HG03025 (cell line): ENCODE results near the gene PRKAG2.

ENCODE experiments used
- ATAC-seq: cut with Tn5 transposase; IDR thresholded peaks from one replicate; pipeline ENCODE4 v1.9.1; 2021; ENCODE audit warnings: mild to moderate bottlenecking, moderate library complexity; ENCODE audit not compliant: unreplicated experiment, low FRiP score

Gene PRKAG2

GRCh38 chr7:151704960-151705635 is 171.8 kb downstream of the PRKAG2 start:
- ATAC-seq = no peak

- ATAC-seq = no peak
Measured at GRCh38 chr7:151704299-151704959, 172.5 kb downstream of the PRKAG2 start.

DNA sequence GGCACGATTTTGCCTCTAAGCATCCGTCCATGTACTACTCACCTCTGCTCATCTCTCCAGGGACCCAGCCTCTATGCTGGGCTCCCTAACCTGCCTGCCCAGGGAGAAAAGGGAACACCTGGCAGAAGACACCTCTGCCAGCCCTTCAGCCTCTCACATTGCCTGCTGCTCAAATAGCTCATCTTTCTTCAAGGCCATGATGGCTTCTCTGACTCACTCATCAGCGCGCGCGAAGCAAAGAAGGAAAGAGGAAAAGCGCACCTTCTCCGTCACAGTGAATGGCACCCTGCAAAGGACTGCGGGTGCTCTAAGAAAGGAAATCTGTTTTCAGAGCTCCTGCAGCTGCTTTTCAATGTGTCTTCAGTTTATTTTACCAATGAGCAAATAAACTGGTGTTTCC is 174.0 kb downstream of the PRKAG2 start:
- ATAC-seq = no peak

GRCh38 chr7:151700586-151701165 is 176.2 kb downstream of the PRKAG2 start:
- no peak for ATAC-seq

GRCh38 chr7:151699928-151700319 is 177.0 kb downstream of the PRKAG2 start:
- ATAC-seq = no peak

DNA sequence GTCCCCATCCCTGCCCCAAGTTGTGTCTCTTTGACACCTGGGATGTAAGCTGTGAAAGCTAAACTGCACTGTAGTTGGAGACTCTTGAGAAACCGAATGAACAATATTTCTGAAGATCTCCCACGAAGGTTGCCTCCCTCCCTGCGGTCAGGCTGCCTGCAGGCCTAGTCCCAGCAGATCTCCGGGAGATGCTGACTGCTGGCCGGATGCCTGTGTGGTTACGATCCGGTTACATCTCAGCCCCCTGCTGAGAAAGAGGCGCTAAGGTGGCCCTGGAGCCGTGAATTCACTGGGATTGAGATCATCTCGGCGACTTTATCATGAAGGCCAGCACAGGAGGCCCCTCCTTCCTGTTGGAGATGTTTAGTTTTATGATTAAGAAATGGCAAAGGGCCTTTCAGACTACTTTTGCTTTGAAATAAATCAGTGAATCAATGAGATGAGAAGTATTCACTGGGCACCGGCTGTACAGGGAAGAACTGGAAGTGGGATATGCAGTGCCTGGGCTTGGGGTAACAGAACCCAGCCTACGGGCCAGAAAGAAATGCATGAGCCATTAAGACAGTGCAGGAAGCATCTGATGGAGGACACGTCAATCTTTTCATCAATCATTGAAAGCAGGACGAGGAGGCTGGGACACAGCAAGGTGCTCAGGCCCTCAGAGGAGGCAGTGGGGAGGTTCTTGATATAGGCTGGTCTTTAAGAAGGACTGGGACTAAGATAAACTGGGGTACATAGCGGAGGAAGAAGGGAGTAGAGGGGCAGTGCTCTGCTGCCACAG is 177.6 kb downstream of the PRKAG2 start:
- no peak for ATAC-seq

DNA sequence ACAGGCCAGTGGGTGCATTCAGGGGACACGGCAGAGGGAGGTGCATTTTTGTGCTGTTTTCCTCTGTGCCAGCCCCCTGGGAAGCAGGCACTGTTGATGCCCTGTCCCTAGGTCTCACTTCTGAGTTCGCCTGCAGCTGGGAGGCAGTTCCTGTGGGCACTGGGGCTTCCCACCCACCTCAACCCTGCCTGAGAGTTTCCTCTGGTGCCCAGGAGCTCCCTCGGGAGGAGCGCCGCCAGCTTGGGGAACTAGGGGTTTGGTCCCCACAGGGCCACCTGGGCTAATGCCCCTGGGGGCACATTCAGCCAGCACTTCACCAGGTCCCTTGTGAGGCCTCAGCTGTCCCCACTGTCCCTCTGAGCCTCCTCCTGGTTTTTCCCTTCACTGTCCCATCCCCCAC is 179.0 kb downstream of the PRKAG2 start:
- ATAC-seq = no peak

DNA sequence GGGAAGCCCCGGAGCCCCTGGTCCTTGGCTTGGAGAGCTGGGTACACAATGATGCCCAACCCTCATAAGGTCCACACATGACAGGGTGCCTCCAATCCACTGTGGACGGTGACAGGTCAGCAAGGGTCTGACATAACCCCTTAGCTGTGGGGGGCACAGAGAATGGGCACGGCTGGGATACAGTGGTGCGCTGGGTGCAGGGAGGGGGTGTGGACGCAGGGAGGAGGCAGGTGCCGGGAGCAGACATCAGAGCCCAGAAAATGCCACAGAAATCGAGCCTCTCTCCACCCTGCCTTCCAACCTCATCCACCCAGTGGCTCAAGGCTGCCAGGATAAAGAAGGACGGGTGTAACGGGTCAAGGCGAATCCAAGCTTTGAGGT is 179.4 kb downstream of the PRKAG2 start:
- ATAC-seq = no peak

DNA sequence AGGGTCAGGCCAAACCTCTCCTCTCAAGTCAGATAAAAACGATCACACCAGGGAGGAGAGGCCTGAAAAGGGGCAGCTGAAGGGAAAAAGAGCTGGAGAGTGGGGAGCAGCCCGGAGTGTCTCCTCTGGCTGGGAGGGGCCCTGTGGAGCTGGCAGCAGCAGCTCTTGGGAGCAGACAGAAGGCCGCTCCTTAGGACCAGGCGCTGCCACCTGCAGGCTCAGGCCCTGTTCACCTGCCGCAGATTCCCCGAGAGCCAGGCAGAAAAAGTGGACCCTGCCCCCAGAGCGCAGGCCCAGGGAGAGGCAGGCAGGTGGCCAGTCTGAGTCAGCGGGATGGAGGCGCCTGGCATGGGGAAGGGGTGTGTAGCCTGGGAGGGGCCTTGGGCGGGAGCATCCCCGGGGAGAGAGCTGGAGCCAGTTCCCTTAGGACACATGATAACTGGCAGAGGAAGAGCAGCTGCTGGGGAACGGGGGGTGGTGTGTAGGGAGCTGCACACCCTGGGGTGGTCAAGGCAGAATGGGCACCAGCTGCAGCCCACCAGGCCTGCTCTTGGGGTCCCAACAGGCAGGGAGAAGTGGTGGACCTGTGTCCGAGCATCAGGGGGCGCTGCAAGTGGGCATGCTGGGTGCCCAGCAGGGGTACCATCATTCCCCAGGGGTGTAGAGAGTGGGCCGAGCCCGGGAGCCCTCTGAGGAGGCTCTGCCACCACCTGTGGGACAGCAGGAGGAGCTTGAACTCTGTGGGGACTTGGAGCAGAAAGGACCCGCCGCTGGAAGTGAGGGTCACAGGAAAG is 180.0 kb downstream of the PRKAG2 start:
- no peak for ATAC-seq

GRCh38 chr7:151695951-151696541 is 180.9 kb downstream of the PRKAG2 start:
- ATAC-seq = no peak

GRCh38 chr7:151694828-151695580 is 181.9 kb downstream of the PRKAG2 start:
- no peak for ATAC-seq

DNA sequence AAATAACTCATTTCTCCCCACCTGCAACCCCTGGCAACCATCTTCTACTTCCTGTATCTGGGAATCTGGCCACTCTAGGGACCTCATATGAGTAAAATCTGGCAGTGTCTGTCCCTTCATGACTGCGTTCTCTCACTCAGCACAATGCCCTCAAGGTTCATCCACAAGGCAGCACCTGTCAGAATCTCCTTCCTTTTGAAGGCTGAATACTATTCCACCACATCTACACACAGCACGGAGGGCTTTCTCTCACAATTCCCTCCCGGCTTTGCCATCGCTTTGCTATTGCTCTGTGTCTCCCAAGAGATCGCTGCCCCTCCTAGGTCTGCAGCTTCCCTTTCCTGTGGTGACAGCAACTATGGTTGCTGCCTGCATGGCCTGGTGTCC is 182.5 kb downstream of the PRKAG2 start:
- ATAC-seq = no peak

- no peak for ATAC-seq
Measured at GRCh38 chr7:151693140-151693539, 183.8 kb downstream of the PRKAG2 start.

DNA sequence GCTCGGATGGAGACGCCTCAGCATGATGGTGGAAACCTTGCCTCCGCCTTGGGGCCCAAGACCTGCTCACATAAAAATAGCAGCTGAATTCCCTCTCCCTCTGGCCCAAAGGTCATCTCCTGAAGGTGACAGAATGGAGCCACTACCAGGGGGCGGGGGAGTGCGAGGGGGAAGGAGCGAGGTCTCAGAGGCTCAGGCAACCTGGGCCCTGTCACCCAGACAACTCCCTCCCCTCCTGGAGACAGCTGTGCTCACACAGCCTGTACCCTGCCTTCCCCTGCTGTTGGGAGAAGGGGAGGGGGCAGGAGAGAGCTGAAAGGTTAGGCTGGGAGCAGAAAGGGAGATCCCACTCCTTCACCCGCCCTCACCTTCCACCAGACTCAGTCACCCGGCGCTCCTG is 184.2 kb downstream of the PRKAG2 start:
- no peak for ATAC-seq

DNA sequence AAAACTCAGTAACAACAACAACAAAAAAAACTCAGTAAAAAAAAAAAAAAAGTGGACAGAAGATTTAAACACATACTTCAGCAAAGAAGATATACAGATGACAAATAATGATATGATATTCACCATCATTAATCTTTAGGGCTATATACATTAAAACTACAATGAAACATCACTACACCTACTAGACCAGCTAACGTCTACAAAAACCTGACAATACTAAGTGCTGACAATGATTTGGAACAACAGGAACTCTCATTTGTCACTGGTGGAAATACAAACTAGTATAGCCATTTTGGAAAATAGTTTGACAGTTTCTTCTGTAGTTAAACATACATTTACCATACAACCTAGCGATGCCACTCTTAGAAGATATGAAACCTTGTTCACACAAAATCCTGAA is 185.5 kb downstream of the PRKAG2 start:
- ATAC-seq = no peak

- no peak for ATAC-seq
Measured at GRCh38 chr7:151690606-151691005, 186.3 kb downstream of the PRKAG2 start.

- no peak for ATAC-seq
Measured at GRCh38 chr7:151689196-151689971, 187.5 kb downstream of the PRKAG2 start.

- no peak for ATAC-seq
Measured at GRCh38 chr7:151688236-151688780, 188.6 kb downstream of the PRKAG2 start.
